ENCODE results near the gene PPM1A. TPM values are rescaled to one million over a fixed set of nuclear protein-coding genes. Genes with fewer than 3 reads are reported as not detected.

Gene PPM1A
- total and polyA plus RNA-seq, 2 experiments from 2014 or later = 29.8 to 34.1 TPM

DNA sequence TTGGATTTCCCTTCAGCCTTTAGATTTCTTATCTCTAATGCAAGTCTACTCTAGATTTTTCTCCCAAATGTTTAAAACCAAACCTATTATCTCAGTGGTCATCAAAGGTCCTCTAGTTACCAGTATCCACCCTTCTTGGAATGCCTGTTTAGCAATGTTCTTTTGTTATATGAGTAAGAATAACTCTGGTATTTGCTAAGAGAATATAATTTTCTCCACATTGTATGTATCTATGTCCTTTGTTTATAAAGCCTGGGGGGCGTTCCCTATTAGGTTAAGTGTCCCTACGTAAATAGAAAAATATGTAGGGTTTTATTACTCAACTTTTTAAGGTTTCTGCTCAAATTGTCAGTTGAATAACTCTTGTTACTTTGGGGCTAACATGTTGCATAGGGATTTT lies 27.3 kb downstream of the PPM1A start (continued):
- TF ChIP-seq, protein P1, sequence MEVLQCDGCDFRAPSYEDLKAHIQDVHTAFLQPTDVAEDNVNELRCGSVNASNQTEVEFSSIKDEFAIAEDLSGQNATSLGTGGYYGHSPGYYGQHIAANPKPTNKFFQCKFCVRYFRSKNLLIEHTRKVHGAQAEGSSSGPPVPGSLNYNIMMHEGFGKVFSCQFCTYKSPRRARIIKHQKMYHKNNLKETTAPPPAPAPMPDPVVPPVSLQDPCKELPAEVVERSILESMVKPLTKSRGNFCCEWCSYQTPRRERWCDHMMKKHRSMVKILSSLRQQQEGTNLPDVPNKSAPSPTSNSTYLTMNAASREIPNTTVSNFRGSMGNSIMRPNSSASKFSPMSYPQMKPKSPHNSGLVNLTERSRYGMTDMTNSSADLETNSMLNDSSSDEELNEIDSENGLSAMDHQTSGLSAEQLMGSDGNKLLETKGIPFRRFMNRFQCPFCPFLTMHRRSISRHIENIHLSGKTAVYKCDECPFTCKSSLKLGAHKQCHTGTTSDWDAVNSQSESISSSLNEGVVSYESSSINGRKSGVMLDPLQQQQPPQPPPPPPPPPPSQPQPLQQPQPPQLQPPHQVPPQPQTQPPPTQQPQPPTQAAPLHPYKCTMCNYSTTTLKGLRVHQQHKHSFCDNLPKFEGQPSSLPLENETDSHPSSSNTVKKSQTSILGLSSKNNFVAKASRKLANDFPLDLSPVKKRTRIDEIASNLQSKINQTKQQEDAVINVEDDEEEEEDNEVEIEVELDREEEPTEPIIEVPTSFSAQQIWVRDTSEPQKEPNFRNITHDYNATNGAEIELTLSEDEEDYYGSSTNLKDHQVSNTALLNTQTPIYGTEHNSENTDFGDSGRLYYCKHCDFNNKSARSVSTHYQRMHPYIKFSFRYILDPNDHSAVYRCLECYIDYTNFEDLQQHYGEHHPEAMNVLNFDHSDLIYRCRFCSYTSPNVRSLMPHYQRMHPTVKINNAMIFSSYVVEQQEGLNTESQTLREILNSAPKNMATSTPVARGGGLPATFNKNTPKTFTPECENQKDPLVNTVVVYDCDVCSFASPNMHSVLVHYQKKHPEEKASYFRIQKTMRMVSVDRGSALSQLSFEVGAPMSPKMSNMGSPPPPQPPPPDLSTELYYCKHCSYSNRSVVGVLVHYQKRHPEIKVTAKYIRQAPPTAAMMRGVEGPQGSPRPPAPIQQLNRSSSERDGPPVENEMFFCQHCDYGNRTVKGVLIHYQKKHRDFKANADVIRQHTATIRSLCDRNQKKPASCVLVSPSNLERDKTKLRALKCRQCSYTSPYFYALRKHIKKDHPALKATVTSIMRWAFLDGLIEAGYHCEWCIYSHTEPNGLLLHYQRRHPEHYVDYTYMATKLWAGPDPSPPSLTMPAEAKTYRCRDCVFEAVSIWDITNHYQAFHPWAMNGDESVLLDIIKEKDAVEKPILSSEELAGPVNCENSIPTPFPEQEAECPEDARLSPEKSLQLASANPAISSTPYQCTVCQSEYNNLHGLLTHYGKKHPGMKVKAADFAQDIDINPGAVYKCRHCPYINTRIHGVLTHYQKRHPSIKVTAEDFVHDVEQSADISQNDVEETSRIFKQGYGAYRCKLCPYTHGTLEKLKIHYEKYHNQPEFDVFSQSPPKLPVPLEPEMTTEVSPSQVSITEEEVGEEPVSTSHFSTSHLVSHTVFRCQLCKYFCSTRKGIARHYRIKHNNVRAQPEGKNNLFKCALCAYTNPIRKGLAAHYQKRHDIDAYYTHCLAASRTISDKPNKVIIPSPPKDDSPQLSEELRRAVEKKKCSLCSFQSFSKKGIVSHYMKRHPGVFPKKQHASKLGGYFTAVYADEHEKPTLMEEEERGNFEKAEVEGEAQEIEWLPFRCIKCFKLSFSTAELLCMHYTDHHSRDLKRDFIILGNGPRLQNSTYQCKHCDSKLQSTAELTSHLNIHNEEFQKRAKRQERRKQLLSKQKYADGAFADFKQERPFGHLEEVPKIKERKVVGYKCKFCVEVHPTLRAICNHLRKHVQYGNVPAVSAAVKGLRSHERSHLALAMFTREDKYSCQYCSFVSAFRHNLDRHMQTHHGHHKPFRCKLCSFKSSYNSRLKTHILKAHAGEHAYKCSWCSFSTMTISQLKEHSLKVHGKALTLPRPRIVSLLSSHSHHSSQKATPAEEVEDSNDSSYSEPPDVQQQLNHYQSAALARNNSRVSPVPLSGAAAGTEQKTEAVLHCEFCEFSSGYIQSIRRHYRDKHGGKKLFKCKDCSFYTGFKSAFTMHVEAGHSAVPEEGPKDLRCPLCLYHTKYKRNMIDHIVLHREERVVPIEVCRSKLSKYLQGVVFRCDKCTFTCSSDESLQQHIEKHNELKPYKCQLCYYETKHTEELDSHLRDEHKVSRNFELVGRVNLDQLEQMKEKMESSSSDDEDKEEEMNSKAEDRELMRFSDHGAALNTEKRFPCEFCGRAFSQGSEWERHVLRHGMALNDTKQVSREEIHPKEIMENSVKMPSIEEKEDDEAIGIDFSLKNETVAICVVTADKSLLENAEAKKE (CRISPR knock-in tag; IDR thresholded peaks at IDR 0.05) = no peak
- no peak for TF ChIP-seq STAT1 (IDR thresholded peaks at IDR 0.05; ENCODE audit: unreplicated experiment)

GRCh38 chr14:60277605-60278190 lies 28.7 kb downstream of the PPM1A start:
- H3K27ac Mint-ChIP-seq = peak overlapping the region; percentile 87
- Histone ChIP-seq H4K20me1 (replicated peaks; ENCODE audit: insufficient read depth) (no peaks in the 10 kb centered on the region), H3F3A (replicated peaks; ENCODE audit: low read depth) (peaks cover 4% of the 10 kb centered on the region; the same call in 1 of the 2 replicates), H3K9me2 (ENCODE audit: insufficient read depth) (no peaks in the 10 kb centered on the region), H3K27me3 (ENCODE audit: insufficient read depth) (no peaks in the 10 kb centered on the region), H3K79me2 (replicated peaks; ENCODE audit: insufficient read depth) (peaks cover 80% of the 10 kb centered on the region), H3K27ac (ENCODE audit: low read depth) (peak overlapping the region; percentile 85), H2AFZ (no peak overlapping the region), H3K36me3 (ENCODE audit: insufficient read depth) (no peaks in the 10 kb centered on the region), H3K4me2 (peak overlapping the region; percentile 56), H3K4me1 (ENCODE audit: insufficient read depth) (peaks cover 59% of the 10 kb centered on the region), H3K4me3 (peak overlapping the region; percentile 7; the same call in 1 of the 2 replicates)
- H3K4me3 Mint-ChIP-seq = no peak overlapping the region
- no peak for DNase-seq (ENCODE audit: low spot score)
- no peaks in the 10 kb centered on the region for H3K27me3 Mint-ChIP-seq (ENCODE audit: insufficient read depth, low read depth, poor library complexity)
- H3K4me1 Mint-ChIP-seq = peaks cover 70% of the 10 kb centered on the region
- ATAC-seq = no peak; the same call in 2 of the 3 replicates
- no peaks in the 10 kb centered on the region for H3K9me3 Mint-ChIP-seq
- peaks cover 20% of the 10 kb centered on the region for H3K36me3 Mint-ChIP-seq (ENCODE audit: low read depth)
- TF ChIP-seq, protein P2, sequence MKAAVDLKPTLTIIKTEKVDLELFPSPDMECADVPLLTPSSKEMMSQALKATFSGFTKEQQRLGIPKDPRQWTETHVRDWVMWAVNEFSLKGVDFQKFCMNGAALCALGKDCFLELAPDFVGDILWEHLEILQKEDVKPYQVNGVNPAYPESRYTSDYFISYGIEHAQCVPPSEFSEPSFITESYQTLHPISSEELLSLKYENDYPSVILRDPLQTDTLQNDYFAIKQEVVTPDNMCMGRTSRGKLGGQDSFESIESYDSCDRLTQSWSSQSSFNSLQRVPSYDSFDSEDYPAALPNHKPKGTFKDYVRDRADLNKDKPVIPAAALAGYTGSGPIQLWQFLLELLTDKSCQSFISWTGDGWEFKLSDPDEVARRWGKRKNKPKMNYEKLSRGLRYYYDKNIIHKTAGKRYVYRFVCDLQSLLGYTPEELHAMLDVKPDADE (IDR thresholded peaks at IDR 0.05) = no peak
- TF ChIP-seq, protein P3, sequence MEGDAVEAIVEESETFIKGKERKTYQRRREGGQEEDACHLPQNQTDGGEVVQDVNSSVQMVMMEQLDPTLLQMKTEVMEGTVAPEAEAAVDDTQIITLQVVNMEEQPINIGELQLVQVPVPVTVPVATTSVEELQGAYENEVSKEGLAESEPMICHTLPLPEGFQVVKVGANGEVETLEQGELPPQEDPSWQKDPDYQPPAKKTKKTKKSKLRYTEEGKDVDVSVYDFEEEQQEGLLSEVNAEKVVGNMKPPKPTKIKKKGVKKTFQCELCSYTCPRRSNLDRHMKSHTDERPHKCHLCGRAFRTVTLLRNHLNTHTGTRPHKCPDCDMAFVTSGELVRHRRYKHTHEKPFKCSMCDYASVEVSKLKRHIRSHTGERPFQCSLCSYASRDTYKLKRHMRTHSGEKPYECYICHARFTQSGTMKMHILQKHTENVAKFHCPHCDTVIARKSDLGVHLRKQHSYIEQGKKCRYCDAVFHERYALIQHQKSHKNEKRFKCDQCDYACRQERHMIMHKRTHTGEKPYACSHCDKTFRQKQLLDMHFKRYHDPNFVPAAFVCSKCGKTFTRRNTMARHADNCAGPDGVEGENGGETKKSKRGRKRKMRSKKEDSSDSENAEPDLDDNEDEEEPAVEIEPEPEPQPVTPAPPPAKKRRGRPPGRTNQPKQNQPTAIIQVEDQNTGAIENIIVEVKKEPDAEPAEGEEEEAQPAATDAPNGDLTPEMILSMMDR (conservative IDR thresholded peaks at IDR 0.05; ENCODE audit: low read depth in 2 of 2) = no peak
- TF ChIP-seq REST (IDR thresholded peaks at IDR 0.05; ENCODE audit: unreplicated experiment) = no peak

All from GM23338 (cell line).